Adrenal gland (tissue), 12 donors: ENCODE measurements around the gene PRKAR1B. TPM values are rescaled to one million over a fixed set of nuclear protein-coding genes. Genes with fewer than 3 reads are reported as not detected.

Source experiments
- DNase-seq, 7 donors: peaks; one replicate each; pipeline ENCODE4 v3.0.0-alpha.2; 2019 to 2020
- H3K27ac ChIP-seq, 5 donors: fragments of 200-600 bp; sonication (generic) in 4 of 5; 1 replicate in 3 of 5; 2 replicates in 2 of 5; pipeline versions ENCODE4 v1.5.1 to v1.8.0; 2016 to 2020; ENCODE audit warnings: mild to moderate bottlenecking in 1 of 5
- H3K27me3 ChIP-seq: fragments of 200-600 bp; 2 replicates; pipeline ENCODE4 v1.8.0; 2021
- H3K36me3 ChIP-seq, 2 donors: fragments of 200-600 bp; replicated peaks in 1 of 2; 1 replicate in 1 of 2; 2 replicates in 1 of 2; pipeline versions ENCODE4 v1.5.1 to v1.8.0; 2018 to 2022
- H3K4me1 ChIP-seq, 2 donors: fragments of 200-600 bp; replicated peaks in 1 of 2; 1 replicate in 1 of 2; 2 replicates in 1 of 2; pipeline versions ENCODE4 v1.5.1 to v1.8.0; 2018 to 2021
- H3K4me3 ChIP-seq, 4 donors: fragments of 200-600 bp; sonication (generic) in 3 of 4; one replicate each; pipeline ENCODE4 v1.5.1; 2016 to 2018
- H3K9me3 ChIP-seq, 3 donors: fragments of 200-600 bp; sonication (generic) in 1 of 3; replicated peaks in 1 of 3; 1 replicate in 2 of 3; 2 replicates in 1 of 3; pipeline versions ENCODE4 v1.5.1 to v1.8.0; 2016 to 2021
- CTCF ChIP-seq, 6 experiments: fragments of 450-650 bp in 4 of 6; fragments of 200-600 bp in 2 of 6; sonication (generic) in 1 of 6; IDR thresholded peaks; 1 replicate in 5 of 6; 2 replicates in 1 of 6; pipeline versions ENCODE4 v1.5.1 to v1.8.0; 2016 to 2021; ENCODE audit warnings: antibody characterized with exemption in 6 of 6, mild to moderate bottlenecking in 2 of 6, moderate library complexity in 1 of 6
- POLR2A ChIP-seq, 2 donors: fragments of 450-650 bp; IDR thresholded peaks; one replicate each; pipeline ENCODE4 v1.6.1; 2017; ENCODE audit warnings: antibody characterized with exemption in 2 of 2, mild to moderate bottlenecking in 2 of 2, moderate library complexity in 1 of 2
- WGBS, 4 donors: extraction: QIAGEN DNeasy Blood & Tissue Kit in 2 of 4; methylation state at CpG; one replicate each; pipeline versions ENCODE4 v1.1.5 to v1.1.7; 2013 to 2017; 5-methylcytosine and 5-hydroxymethylcytosine counted together
- intact Hi-C, 2 donors: fragments of 100-400 bp; cut with DNase I; formaldehyde crosslinking; loops; one replicate each; pipeline versions ENCODE4 v1.14.1 to v1.15.0; 2022 to 2023
- polyA plus RNA-seq, 3 donors: library from polyadenylated mRNA; stranded (reverse); fragments of 200-250 nt in 2 of 3; fragments of 350-450 nt in 1 of 3; fragmentation: Illumina TruSeq in 1 of 3; extraction: RNeasy Lipid Tissue Mini Kit (QIAGEN cat#74804) in 1 of 3; gene quantifications; one replicate each; pipeline ENCODE4 v1.2.3, GENCODE V29; 2013 to 2014
- total RNA-seq, 9 donors: library from RNA; depleted of rRNA in 4 of 9; stranded (reverse); fragments of >200 nt in 4 of 9; fragments of 120-200 nt in 1 of 9; fragmentation: NEBNext Ultra II Directional in 1 of 9; extraction: Animal tissue kit (Norgen Biotek cat#: 25700) in 1 of 9; gene quantifications; one replicate each; pipeline versions ENCODE4 v1.1.0 to v1.2.4, GENCODE V29; 2013 to 2023
- donor health status: healthy with polysubstance abuse.
- donor health status: Bipolar disorder and iron deficiency.
- donor health status: DM: yes; HTN: yes; CAD: no.
- donor health status: DM: no; HTN: no; CAD: no.
- donor health status: DM: no; HTN: no; CAD: no.
- donor health status: DM: yes; HTN: yes; CAD: no.

Gene PRKAR1B
- total and polyA plus RNA-seq, 12 donors, result 5.2 to 21.5 (median 11.7) TPM

GRCh38 chr7:602341-603141, 124.5 kb downstream of the PRKAR1B start:
- H3K4me3 ChIP-seq, result no peak overlapping the region
- intact Hi-C loops, result no loop called here
- peak in 2 of 7 donors; percentile 33 to 35 for DNase-seq
- WGBS, 4 donors, result 57 to 68% (median 63%) methylated on average over 16 to 38 of the region's 38 CpGs
- peaks cover 0 to 19% of the 10 kb centered on the region in 2 donors for H3K4me1 ChIP-seq
- no peaks in the 10 kb centered on the region for H3K27me3 ChIP-seq
- H3K9me3 ChIP-seq, result no peaks in the 10 kb centered on the region
- H3K27ac ChIP-seq, result peak overlapping the region in 4 of 5 donors; percentile 12 to 95 (median 60)
- TF ChIP-seq POLR2A (IDR thresholded peaks at IDR 0.05) (no peak), CTCF (IDR thresholded peaks at IDR 0.05) (no peak)
- H3K36me3 ChIP-seq, result no peaks in the 10 kb centered on the region

GRCh38 chr7:601595-602340, 125.3 kb downstream of the PRKAR1B start:
- Histone ChIP-seq H3K9me3 (no peaks in the 10 kb centered on the region), H3K36me3 (no peaks in the 10 kb centered on the region), H3K4me1 (peaks cover 0 to 19% of the 10 kb centered on the region in 2 donors), H3K27ac (peak overlapping the region in 4 of 5 donors; percentile 13 to 95 (median 60)), H3K4me3 (peak overlapping the region in 1 of 4 donors; percentile 28), H3K27me3 (no peaks in the 10 kb centered on the region)
- intact Hi-C loops, result no loop called here
- DNase-seq, result peak in 5 of 7 donors; percentile 36 to 70 (median 62)
- WGBS, 4 donors, result 20 to 47% (median 28%) methylated on average over 14 to 39 of the region's 39 CpGs
- TF ChIP-seq POLR2A (IDR thresholded peaks at IDR 0.05), result no peak
- no peak for TF ChIP-seq CTCF (IDR thresholded peaks at IDR 0.05)

DNA sequence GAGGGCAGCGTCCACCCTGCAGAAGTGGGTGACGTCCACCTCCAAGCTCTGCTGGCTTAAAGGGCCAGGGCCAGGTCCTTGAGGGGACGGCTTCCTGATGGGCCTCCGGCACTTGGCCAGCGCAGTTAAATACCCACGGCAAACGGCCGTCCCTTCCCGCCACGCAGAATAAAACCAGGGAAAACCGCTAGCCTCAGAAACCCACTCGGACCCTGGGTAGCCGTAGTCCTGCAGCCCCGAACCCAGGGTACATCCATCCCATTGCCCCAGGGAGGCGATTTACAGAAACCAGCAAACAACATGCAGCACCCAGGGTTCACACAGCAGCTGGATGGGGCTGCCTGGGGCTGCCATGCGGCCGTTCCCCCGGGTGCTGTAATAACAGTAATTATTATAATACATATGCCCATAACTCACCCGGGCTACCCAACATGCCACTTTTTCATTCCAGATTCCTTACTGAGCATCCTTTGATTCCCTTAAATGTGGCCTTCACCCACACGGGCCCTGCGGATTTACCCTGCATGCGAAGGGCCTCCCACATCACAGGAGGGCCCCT, 126.0 kb downstream of the PRKAR1B start:
- Histone ChIP-seq H3K4me3 (peak overlapping the region in 1 of 4 donors; percentile 28), H3K9me3 (no peaks in the 10 kb centered on the region), H3K27me3 (no peaks in the 10 kb centered on the region), H3K27ac (peak overlapping the region in 4 of 5 donors; percentile 13 to 95 (median 54)), H3K36me3 (no peaks in the 10 kb centered on the region), H3K4me1 (peaks cover 0 to 19% of the 10 kb centered on the region in 2 donors)
- no peak for DNase-seq
- intact Hi-C loops, result no loop called here
- 54 to 73% (median 67%) methylated on average over 12 to 22 of the region's 22 CpGs for WGBS, 4 donors
- TF ChIP-seq POLR2A (IDR thresholded peaks at IDR 0.05) (no peak), CTCF (IDR thresholded peaks at IDR 0.05) (no peak)
